ENCODE measurements around the gene FRMD6. TPM values are rescaled to one million over a fixed set of nuclear protein-coding genes. Genes with fewer than 3 reads are reported as not detected.

FRMD6 gene
- total and polyA plus RNA-seq, 10 of the 15 experiments (the other 5 are each of a cell fraction or from before 2014, with no cell fraction given): 0.86 to 7.8 (median 3.3) TPM

DNA sequence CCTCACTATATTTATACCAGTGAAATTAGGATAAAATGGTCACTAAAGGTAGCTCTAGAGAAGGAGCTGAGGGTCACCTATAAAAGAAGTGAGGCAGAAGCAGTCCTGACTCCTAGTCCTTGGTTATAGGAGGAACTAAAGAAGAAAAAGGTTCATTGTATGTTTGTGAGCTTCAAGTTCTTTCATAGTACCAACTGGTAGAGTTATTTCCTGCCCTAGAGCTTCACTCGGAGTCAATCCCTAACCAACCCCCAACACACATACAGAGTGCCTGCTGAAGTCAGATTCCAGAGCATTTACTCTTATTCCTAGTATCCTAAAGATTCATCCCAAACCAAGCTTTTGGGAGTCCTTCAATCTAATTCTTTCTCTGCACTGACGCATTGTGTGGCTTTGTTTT lies 29.3 kb upstream of the FRMD6 start:
- Histone ChIP-seq H3K27me3 (replicated peaks in 1 of 2; ENCODE audit: control insufficient read depth in 2 of 2, insufficient read depth in 2 of 2, low read length in 1 of 2) (no peaks in the 10 kb centered on the region), H3K4me1 (ENCODE audit: control insufficient read depth, insufficient read depth, low read length) (peaks cover 23% of the 10 kb centered on the region), H3K9me3 (replicated peaks; ENCODE audit: control insufficient read depth, insufficient read depth, low read length) (no peaks in the 10 kb centered on the region), H3K4me2 (ENCODE audit: control insufficient read depth, insufficient read depth) (no peak overlapping the region), H3K79me2 (ENCODE audit: control insufficient read depth, insufficient read depth, low read length) (no peaks in the 10 kb centered on the region), H3K4me3 (no peak overlapping the region), H3K9ac (ENCODE audit: control insufficient read depth, insufficient read depth, low read length) (no peak overlapping the region), H4K20me1 (ENCODE audit: control insufficient read depth, insufficient read depth) (no peaks in the 10 kb centered on the region), H2AFZ (ENCODE audit: control insufficient read depth, low read depth, low read length) (no peak overlapping the region), H3K27ac (ENCODE audit: control insufficient read depth, insufficient read depth) (no peak overlapping the region), H3K36me3 (ENCODE audit: control insufficient read depth in 2 of 2, insufficient read depth in 2 of 2, low read length in 1 of 2) (no peaks in the 10 kb centered on the region)
- BruUV-seq (replicated peaks): no TSS peak
- 63% methylated on average over 2 of the region's 2 CpGs for WGBS (ENCODE audit: insufficient coverage, insufficient replicate concordance, low lambda C conversion rate, missing lambda C conversion rate)
- ChIA-PET RAD21 (ENCODE audit: unreplicated experiment) (no interaction called here), POLR2A (interaction anchor here (1.2 kb wide), 1 partner anchor 11 kb away, joined by 3 read pairs; no protein-coding TSS in a partner anchor), CTCF (interaction anchor here (1.1 to 1.2 kb wide), 2 partner anchors 9 to 340 kb away, joined by 3 to 4 read pairs; no protein-coding TSS in a partner anchor), SMC1A (ENCODE audit: uncharacterized antibody, unreplicated experiment) (no interaction called here)
- ATAC-seq: no peak
- no peak for TF ChIP-seq TBL1XR1 (IDR thresholded peaks at IDR 0.05; ENCODE audit: low read depth, low read length)
- no peak for TF ChIP-seq SUZ12 (IDR thresholded peaks at IDR 0.05; ENCODE audit: unreplicated experiment)
- no peak for TF ChIP-seq RUNX3 (IDR thresholded peaks at IDR 0.05; ENCODE audit: low read length)
- TF ChIP-seq POLR2A (IDR thresholded peaks at IDR 0.05; ENCODE audit: low read depth, low read length): no peak
- no peak for TF ChIP-seq POLR2AphosphoS2 (IDR thresholded peaks at IDR 0.05; ENCODE audit: low read depth, low read length)
- no peak for TF ChIP-seq HCFC1 (IDR thresholded peaks at IDR 0.05; ENCODE audit: low read length)
- no peak for TF ChIP-seq MYB (IDR thresholded peaks at IDR 0.05; ENCODE audit: borderline replicate concordance, low read depth, low read length)
- no peak for TF ChIP-seq SREBF1 (IDR thresholded peaks at IDR 0.05; ENCODE audit: low read length)
- no peak for TF ChIP-seq CHD2 (IDR thresholded peaks at IDR 0.05; ENCODE audit: borderline replicate concordance, low read depth, low read length)
- no peak for FAIRE-seq
- intact Hi-C loops (cut with micrococcal nuclease; ENCODE audit: unreplicated experiment): no loop called here
- in situ Hi-C loops (cut with MboI): no loop called here
- no peak for DNase-seq (ENCODE audit: low read depth, low spot score)
